Activated CD4-positive, alpha-beta T cell treated with anti-CD3 and anti-CD28 coated beads, Interleukin-2, Interleukin-4, amounts not matched to agents 100 ng/mL and 50 ng/mL, durations not matched to agents 16 hours and 8 hours (primary cell): Measurements from ENCODE around the gene ABCF3.
A peak's percentile ranks its signal among the peaks of the same experiment; 100 is the strongest.

Experiments used
- DNase-seq: peaks from one replicate; pipeline ENCODE4 v3.0.0-alpha.2; 2020; ENCODE audit warnings: low spot score

Gene ABCF3

GRCh38 chr3:184185461-184186183 is 377 bp upstream of the ABCF3 start:
- peak; percentile 99 for DNase-seq

GRCh38 chr3:184186902-184187207 is 856 bp downstream of the ABCF3 start:
- no peak for DNase-seq

DNA sequence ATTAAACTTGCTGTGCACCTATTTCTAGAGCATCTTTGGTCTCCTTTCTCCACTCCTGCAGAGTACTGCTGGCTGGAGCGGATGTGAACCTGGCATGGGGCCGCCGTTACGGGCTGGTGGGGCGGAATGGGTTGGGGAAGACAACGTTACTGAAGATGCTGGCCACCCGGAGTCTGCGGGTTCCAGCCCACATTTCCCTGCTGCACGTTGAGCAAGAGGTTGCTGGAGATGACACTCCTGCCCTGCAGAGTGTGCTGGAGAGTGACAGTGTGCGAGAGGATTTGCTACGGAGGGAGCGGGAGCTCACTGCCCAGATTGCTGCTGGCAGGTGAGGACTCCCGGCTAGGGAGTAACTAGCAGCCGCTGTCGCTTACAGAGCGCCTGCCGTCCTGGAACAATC is 2.1 kb downstream of the ABCF3 start:
- no peak for DNase-seq

DNA sequence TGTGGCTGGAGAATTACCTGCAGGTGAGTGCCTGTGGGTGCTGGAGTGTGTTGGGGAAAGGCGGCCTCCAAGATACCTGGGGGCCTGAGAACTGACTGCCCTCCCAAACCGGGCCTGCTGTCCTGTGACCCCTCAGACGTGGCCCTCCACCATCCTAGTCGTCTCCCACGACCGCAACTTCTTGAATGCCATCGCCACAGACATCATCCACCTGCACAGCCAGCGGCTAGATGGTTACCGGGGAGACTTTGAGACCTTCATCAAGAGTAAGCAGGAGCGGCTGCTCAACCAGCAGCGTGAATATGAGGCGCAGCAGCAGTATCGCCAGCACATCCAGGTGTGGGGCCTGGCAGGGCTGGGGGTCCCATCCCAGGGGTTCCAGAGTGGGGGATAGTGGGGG is 3.4 kb downstream of the ABCF3 start:
- no peak for DNase-seq

- no peak for DNase-seq
Observed at GRCh38 chr3:184192889-184193288, 6.9 kb downstream of the ABCF3 start.

GRCh38 chr3:184193991-184194539 is 8.1 kb downstream of the ABCF3 start:
- DNase-seq, result no peak

DNA sequence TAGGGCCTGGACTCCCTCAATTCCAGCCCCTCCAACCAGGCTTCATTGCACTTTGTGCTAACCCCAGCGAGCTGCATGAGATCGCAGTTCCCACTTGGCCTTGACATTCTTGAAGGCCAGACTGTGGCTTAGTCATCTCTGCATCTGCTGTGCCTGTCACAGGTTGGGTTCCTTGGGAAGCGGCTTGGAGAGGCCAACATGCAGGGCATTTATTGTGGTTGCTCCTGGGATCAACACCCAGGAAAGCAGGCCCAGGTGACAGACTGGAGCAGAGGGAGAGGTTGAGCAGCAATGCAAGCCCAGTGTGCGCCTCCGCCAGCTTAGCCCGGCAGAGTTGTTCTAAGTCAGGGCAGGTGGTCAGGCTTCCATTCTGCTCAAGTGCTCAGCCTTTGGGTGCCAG is 10.5 kb downstream of the ABCF3 start:
- no peak for DNase-seq

DNA sequence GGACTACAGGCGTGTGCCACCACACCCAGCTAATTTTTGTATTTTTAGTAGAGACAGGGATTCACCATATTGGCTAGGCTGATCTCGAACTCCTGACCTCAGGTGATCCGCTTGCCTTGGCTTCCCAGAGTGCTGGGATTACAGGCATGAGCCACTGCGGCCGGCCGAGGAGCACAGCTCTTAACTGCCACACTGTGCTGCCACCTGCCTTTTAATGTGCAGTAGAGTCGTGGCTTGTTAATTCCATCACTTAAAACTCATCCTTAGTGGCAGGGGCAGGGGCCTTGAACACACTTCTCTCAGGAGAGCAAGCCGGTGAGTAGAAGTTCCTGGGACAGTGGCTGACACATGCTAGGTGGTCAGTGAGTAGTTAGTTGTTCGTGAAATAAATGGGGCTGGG is 12.5 kb downstream of the ABCF3 start:
- no peak for DNase-seq

DNA sequence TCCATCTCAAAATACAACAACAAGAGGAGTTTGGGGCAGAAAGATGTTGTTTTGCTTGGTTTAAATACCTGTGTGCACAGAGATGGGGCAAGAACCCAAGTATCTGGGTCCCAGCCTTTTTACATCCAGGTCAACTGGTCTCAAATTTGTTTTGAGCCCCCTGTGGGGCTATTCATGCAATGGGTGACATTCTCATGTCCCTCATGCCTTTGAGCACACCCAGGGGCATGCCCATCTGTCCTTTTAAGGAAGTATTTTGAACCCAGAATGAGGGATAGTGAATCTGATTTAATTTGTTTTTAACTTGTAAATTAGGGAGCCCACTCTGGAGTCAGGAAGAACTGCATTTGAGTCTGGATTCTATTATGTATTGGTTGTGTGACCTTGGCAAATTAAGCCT is 14.8 kb downstream of the ABCF3 start:
- no peak for DNase-seq

- no peak for DNase-seq
Observed at GRCh38 chr3:184203526-184203925, 17.5 kb downstream of the ABCF3 start.

DNA sequence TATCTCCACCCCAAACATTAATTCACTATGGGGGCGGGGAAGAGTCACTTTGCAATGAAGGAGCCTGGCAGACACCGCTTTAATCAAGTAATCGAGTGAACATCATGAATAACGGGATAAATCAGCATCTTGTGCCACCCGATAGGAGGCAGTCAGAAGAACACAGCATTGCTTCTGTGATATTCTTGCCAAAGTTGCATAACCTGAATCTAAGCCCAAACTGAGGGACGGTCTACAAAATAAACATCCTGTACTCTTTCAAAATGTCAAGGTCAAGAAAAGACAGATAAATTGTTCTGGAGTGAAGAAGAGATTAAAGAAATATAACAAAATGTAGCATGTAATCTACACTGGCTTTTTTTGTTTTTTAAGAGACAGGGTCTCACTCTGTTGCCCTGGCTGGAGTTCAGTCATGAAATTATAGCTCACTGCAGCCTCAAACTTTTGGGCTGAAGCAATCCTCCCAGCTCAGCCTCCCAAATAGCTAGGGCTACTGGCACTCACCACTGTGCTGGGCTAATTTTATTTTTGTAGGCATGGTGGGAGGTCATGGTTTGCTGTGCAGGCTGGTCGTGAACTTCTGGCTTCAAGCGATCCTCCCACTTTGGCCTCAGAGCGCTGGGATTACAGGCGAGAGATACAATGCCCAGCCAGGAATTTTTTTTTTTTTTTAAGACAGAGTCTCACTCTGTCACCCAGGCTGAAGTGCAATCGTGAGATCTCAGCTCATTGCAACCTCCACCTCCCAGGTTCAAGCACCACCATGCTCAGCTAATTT is 23.3 kb downstream of the ABCF3 start:
- DNase-seq, result no peak

DNA sequence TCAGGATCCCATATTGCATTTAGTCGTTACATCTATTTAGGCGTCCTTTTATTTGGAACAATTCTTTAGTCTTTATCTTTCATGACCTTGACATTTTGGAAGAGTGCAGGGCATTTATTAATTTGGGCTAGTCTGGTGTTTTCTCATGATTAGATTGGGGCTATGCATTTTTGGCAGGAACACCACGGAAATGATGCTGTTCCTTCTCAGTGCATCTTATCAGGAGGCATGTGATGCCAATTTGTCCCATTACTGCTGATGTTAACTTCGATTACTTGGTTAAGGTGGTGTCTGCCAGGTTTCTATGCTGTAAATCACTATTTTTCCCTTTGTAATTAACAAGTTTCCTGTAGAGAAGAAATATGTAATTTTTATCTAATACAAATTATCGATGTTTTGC is 25.3 kb downstream of the ABCF3 start:
- DNase-seq, result no peak

- no peak for DNase-seq
Observed at GRCh38 chr3:184211718-184212117, 25.7 kb downstream of the ABCF3 start.

GRCh38 chr3:184218814-184219213 is 32.8 kb downstream of the ABCF3 start:
- DNase-seq, result no peak

DNA sequence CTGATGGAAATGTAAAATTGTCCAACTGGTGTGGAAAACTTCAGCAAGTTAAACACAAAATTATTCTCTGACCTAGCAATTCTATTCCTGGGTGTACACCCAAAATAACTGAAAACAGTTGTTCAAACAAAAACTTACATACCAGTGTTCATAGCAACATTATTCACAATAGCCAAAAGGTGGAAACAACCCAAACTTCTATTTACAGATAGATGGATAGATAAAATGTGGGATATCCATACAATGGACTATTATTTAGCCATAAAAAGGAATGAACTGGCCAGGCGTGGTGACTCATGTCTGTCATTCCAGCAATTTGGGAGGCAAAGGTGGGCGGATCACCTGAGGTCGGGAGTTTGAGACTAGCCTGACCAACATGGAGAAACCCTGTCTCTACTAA is 36.5 kb downstream of the ABCF3 start:
- DNase-seq, result no peak

GRCh38 chr3:184223946-184224345 is 37.9 kb downstream of the ABCF3 start:
- DNase-seq, result no peak

GRCh38 chr3:184227481-184227935 is 41.5 kb downstream of the ABCF3 start:
- DNase-seq, result peak; percentile 58

- DNase-seq, result no peak
Observed at GRCh38 chr3:184228376-184229137, 42.6 kb downstream of the ABCF3 start.

GRCh38 chr3:184229394-184230080 is 43.5 kb downstream of the ABCF3 start, which contains the start of gene VWA5B2:
Gene VWA5B2, plus strand, starts transcription at chr3:184229585. Its CDS starts 944 bp downstream, at chr3:184230529.
- DNase-seq, result peak; percentile 39

DNA sequence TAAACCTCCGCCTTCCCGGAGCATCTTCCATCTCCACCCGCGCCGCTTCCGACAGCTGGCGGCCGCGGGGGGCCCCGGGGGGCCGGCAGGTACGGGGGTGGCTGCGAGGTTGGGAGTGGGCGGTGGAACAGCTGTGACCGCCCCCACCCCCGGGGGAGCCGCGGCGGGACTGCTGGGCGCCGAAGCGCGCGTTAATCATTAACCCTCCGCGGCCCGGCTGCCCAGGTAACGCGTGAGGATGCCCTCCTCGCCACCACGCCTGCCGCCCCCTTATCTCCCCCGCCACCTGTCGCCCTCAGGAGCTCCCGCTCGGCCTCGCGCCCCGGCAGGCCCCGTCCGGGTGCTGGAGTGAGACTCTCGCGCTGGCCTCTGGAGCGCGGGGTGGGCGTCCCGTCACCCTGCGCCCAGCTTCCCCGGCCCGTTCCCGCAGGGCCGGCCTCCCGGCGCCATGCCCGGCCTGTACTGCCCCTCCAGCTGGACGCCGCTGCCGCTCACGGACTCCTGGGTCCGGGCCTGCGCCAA is 44.1 kb downstream of the ABCF3 start:
- DNase-seq, result no peak

DNA sequence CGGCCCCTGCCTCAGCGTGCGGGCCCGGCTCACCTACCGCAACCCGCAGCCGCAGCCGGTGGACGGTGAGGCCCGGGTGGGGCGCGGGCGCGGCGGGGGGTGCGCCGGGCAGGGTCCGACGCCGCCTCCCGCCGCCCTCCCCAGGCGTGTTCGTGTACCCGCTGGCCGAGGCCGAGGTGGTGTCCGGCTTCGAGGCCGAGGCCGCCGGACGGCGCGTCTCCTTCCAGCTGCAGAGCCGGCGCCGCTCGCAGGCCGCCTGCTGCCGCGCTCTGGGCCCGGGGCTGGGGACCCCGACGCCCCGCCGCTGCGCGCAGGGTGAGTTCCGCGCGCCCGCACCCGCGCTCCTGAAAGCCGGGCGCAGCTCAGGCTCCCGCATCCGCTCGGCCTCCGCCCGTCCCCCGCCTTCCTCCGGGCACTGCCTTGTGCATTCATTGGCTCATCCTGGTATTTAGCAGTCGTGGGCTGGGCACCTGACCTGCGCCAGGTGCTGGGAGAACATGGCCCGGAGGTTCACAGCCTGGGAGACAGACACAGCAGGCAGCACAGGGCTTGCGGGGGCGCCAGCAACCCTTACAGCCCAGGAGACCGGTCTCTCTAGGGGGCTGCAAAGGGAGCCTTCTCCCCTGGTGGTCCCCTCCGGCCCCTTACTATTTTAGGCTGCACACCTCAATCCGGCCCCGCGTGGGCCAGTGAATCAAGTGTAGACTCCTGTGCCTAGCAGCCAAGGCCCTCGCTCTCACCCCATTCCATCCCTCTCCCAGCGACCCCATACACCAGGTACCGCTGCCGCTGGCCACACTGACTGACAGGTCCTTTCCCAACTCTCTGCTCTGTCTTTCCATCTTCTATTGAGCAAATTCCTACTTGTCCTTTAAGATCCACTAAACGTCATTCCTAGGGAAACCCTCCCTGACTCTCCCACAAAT is 44.9 kb downstream of the ABCF3 start:
- no peak for DNase-seq
